COR-L47 (cell line): ENCODE data around the gene POU3F2.

Experiments used
- DNase-seq: peaks from one replicate; lab custom pipeline; 2025; lab: John Stamatoyannopoulos, UW

Gene POU3F2

GRCh38 chr6:98830146-98830545, 4.2 kb upstream of the POU3F2 start:
- DNase-seq = no peak

DNA sequence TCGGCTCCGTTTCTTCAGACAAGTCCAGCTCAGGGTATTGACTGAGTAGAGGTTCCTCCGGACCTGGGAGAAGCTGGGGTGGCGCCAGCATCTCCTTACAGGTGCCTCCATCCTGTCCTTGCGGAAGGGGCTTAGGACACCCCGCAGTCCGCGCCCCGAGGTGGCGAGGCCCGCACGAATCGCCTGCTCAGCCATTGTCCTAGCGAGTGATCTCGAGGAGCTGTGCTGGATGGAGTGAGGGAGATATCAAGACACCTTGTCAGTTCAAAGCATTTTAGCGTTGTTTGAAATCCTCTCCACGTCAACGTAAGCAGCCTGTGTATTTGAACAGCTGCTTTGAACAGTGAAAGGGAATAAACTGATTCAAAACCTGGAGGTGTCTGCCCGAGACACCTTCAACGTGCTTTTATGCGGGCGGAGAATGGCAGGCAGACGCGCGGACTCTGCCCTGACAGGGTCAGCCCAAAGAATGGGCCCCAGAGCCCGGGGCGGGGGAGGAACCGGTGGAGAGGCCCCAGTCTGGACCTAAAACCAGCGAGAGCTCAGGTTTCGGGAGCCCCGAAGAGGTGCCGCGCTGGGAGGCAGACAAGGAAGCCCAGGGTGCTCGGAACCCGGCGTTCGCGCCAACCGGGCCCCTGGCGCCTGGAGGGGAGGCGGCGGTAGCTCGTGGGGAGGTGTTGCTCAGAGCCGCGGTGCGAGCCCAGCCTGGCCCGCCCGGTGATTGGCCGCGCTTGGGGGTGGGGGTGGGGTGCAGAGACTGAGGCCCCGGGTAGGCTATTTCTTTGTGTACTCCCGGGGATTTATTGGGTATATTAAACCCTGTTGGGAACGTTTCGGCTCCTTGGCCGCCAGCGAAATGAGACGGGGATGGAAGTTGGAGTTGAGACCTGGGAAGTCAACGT, 3.1 kb upstream of the POU3F2 start:
- DNase-seq = peak; percentile 53

- DNase-seq = no peak
These were observed 2.5 kb upstream of the POU3F2 start for GRCh38 chr6:98831959-98832283.

DNA sequence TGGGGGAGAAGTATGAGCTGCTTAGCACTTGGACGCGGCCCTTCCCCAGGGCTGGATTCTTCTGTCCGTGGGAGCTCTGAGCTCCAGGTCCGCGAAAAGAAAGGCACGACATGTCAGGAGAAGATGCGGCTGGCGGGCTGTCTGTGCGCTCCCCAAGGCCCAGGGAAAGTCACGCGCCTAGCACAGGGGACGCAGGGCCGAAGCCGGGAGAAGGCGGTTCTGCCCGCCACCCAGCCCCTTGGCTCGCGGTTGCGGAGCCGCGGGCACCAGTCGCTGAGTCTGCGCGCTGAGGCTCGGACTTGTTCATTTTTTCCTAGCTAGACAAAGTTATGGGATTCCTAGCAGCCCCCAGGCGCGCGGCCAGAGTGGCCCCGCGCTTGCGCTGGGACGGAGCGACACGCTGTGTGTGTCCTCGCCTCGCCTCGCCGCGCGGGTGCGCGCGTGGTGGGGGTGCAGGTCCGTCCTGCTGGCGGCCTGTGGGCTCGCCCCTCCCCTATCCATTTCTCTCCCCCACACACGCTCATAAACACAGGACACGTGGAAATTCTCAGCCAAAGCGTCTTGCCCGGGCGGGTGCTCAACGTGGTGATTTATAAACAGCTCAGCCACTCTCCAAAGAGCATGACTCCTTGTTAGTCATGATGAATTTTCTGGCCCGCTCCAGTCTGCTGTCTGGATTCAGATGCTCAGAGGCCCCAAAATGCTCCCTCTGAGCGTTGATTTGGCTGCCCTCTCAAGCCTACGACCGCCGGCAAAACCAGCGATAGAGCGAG, 1.9 kb upstream of the POU3F2 start:
- DNase-seq = peak; percentile 51

- peak; percentile 44 for DNase-seq
These were observed 1.4 kb upstream of the POU3F2 start for GRCh38 chr6:98833057-98833306.

DNA sequence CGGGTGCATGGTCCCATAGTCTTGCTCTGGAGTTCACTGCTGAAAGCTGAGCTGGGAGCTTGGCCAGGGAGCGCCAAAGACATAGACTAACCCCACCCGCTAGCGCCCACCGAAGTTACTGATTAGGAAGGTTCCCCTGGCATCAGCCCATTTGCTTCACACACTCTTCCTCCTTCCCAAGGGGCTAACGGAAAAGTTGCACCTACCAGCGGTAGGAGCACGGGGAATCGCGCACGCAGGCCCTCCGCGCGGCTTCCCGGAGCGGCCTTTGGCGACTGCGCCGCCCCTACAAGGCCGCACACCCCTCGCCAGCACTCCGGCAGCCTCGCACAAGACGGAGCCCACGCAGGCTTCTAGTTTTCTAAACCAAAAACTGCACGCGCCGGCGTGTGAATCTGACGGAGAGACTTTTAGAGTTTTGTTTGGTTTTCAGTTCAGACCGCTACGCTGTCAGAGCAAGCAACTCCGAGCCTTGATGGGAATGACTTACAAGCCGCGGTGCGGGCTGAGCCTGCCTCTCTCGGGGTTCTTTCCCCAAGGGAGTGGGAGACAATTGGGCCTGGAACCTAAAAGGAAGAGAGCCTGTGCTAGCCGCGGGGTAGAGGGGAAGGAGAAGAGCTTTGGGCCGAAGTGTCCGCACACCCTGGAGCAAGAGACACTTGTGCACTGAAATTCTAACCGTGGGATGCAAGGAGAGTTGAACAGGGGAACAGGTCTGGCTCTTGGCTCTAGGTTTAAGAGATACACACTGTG, 891 bp upstream of the POU3F2 start:
- peak; percentile 44 for DNase-seq

DNA sequence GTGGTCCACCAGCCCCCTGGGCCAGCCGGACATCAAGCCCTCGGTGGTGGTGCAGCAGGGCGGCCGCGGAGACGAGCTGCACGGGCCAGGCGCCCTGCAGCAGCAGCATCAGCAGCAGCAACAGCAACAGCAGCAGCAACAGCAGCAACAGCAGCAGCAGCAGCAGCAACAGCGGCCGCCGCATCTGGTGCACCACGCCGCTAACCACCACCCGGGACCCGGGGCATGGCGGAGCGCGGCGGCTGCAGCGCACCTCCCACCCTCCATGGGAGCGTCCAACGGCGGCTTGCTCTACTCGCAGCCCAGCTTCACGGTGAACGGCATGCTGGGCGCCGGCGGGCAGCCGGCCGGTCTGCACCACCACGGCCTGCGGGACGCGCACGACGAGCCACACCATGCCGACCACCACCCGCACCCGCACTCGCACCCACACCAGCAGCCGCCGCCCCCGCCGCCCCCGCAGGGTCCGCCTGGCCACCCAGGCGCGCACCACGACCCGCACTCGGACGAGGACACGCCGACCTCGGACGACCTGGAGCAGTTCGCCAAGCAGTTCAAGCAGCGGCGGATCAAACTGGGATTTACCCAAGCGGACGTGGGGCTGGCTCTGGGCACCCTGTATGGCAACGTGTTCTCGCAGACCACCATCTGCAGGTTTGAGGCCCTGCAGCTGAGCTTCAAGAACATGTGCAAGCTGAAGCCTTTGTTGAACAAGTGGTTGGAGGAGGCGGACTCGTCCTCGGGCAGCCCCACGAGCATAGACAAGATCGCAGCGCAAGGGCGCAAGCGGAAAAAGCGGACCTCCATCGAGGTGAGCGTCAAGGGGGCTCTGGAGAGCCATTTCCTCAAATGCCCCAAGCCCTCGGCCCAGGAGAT, 1.0 kb downstream of the POU3F2 start:
- DNase-seq = peak; percentile 42

GRCh38 chr6:98836025-98836961, 1.9 kb downstream of the POU3F2 start:
- peak; percentile 42 for DNase-seq

DNA sequence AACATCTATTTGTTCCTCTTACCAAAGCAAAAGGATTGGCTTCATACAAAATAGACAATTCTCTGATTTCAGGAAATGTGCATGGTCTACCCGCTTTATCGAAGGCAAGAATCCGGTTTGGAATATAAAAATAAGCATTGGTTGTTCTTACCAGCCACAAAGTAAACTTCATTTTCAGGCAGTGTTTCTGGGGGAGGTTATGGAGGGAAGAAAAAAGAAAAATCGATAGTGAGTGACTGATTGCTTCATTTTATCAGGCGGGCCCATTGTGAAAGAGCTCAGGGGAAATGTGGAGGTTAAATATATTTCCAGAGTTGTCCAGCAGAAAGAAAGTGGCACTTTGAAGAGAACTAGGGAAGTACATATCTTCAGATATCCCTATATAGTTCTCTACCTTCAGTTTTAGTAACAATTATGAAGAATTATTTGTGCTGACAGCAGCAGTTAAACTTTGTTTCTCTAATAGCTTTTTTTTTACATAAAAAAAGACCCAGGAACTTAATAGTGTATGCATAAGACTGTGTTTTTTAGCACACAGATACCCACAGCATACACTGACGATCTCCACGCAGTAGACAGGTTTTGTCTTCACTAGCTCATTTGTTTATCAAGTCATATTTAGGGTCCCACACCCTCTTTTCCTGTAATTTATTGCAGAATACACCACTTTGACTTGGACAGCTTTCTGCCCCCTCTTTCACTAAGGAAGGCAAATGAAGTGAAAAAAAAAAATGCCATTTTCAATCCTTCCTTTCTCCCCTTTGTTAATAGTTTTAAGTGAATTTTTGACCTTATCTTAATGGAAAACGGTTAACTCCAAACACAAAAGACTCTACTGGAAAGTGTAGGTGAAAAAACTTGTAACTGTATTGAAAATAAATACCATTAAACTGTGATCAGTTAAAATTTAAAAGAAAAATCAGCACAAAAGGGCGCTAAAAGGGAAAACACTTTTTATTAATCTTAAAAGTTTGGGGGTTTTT, 2.9 kb downstream of the POU3F2 start:
- no peak for DNase-seq

- no peak for DNase-seq
These were observed 3.7 kb downstream of the POU3F2 start for GRCh38 chr6:98838032-98838431.

GRCh38 chr6:98838975-98839374, 4.6 kb downstream of the POU3F2 start:
- no peak for DNase-seq

DNA sequence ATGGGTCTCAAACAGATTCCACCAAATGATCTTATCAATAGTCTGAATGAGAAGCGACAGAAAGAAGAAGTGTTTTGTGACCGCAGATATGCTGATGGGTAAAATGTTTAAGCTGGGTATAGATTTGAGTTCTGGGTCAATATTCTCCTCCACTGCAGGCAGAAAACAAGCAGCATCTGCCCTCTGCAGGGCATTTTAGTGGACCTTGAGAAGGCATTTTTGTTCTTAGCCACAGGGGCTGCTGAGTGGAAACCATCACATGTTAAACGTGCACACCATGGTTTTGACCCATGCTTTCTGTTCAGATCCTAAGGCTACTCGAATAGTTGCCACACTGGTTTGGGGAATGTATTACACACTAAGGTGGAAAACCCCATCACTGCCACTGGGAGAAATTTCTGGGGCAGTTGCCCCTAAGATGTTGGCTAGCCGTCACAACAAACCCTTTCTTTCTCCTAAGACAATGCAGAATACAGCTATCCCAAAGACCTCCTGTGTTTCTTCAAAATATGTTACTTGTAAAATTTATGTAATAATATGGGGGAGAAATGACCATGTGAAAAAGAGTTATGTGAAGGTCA, 5.5 kb downstream of the POU3F2 start:
- DNase-seq = peak; percentile 48

DNA sequence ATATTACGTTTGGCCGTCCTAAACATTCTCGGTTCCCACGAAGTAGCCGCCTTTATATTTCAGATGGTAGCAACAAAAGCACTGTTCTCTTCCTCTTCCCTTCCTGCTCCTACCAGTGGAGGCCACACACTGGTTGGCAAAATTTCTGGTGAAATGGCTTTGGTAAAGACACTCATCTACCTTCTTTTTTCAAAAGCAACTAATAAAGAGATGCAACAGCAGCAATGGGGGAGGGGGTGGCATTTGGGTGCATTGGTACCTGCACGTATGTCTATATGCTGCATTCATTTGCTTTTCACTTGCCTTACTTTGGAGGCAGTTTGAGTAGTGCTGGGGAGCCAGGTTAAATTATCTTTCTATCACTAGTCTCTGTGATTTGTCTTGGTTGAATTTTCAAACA, 6.0 kb downstream of the POU3F2 start:
- no peak for DNase-seq

DNA sequence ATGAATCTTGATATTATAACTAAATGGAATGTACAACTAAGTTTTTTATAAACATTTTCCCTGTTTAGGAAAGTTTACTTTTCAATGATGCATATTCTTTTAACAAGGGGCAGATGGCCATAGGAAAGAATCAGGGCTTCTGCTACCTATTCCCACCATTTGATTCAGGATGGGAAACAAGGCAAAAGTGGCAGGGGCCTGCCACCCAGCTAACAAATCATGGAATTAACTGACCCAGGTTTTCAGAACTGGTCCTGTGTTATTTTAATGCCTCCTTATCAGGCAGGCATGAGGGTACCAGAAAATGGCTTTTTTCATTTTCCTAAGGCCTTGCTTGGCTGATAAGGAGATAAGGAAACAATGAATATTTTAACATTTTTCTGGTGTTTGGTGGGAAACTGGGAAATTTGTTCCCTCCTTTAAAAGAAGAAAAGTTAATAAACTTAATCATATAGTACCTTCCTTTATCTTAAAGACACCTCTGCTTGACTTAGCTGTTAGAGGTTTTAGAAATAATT, 6.7 kb downstream of the POU3F2 start:
- no peak for DNase-seq

DNA sequence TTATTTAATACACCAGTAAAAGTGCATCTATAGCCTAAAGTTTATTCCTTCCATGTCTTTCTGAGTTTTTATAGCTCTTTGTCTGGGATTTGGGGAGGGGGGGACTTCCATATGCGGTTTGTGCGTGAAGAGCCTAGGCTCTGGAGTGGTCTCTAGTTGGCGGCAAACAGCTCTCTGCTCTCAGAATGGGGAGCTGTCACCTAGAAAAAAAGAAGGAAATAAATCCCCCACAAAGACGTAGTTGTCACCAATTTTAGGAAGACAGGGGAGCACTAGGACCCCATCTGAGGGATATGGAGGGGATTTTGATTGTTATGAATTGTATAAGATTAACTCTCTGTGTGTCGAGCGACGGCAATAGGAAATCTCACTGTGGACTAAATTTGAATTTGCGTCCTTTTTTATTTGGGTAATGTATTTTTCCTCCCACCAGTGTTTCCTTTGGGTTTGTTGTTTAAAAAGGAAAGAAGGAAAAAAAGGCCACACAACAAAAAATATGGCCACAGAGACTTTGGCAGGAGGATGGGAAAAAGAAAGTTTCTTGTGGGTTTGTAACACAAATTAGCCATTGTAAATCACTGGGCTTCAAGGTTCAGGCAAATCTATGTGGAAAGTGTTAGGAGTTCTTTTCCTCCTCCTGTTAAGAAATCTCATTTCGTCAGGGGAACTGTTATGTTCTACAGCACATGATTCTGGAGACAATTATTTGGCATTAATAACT, 7.4 kb downstream of the POU3F2 start:
- no peak for DNase-seq

DNA sequence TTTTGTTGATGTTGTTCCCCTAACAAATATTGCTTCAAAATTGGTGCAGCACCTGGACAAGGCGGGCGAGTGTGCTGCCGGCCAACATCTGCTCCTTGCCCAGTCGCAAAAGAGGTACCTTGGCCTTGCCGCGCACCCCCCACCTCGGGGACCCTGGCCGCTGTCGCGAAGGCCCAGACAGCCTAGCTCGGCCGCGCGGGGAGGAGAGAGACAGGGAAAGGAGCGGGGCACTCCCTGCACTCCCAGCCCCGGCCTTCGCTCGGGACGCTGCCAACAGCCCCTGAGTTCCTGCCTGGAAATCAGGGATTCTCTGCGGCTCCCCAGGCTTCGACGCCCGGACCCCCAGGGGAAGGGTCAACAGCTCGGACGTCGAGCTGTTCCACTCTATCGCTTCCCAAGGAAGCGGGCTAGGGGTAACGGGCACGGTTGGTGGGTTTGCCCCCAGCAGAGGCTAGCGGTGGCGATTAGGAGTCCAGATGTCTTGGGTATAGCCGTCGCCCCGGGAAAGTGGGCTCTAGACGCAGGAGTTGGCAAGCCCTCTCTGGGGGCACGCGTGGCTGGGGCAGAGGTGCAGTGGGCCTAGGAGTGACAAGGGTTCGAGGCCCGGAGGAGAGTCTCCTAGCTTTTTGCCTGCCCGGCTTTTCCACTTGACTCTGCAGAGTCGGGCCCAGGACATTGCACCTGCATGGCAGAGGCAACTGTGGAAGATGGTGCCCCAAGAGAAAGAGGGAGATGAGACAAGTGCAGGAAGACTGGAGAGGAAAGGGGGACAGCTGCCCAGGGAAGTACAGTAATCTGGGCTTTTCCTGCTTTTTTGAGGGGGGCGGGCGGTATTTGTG, 8.2 kb downstream of the POU3F2 start:
- DNase-seq = no peak
